Ovary (tissue), 9 donors: ENCODE data around the gene CT47B1. TPM values are rescaled to one million over a fixed set of nuclear protein-coding genes. Genes with fewer than 3 reads are reported as not detected.

Source experiments
- DNase-seq, 5 donors: peaks; one replicate each; pipeline ENCODE4 v3.0.0-alpha.2; 2019 to 2020
- H3K27ac ChIP-seq, 2 donors: fragments of 200-600 bp; one replicate each; pipeline versions ENCODE4 v1.5.1 to v1.8.0; 2019 to 2022
- H3K27me3 ChIP-seq: fragments of 200-600 bp; one replicate; pipeline ENCODE4 v1.8.0; 2022
- H3K36me3 ChIP-seq: fragments of 200-600 bp; sonication (generic); one replicate; pipeline ENCODE4 v1.5.1; 2019
- H3K4me1 ChIP-seq: one replicate; pipeline ENCODE4 v1.8.1; 2013; ENCODE audit warnings: mild to moderate bottlenecking, moderate library complexity; ENCODE audit not compliant: insufficient read depth
- H3K4me3 ChIP-seq: fragments of 200-600 bp; sonication (generic); one replicate; pipeline ENCODE4 v1.5.1; 2017
- H3K9me3 ChIP-seq, 2 donors: fragments of 200-600 bp in 1 of 2; sonication (generic) in 1 of 2; one replicate each; pipeline versions ENCODE4 v1.5.1 to v1.8.1; 2013 to 2019; ENCODE audit warnings: mild to moderate bottlenecking in 1 of 2, moderate library complexity in 1 of 2
- CTCF ChIP-seq, 3 donors: fragments of 450-650 bp in 2 of 3; fragments of 200-600 bp in 1 of 3; IDR thresholded peaks; one replicate each; pipeline versions ENCODE4 v1.5.1 to v1.8.0; 2016 to 2022; ENCODE audit warnings: antibody characterized with exemption in 3 of 3, mild to moderate bottlenecking in 1 of 3
- EP300 ChIP-seq: sonication (generic); formaldehyde crosslinking; IDR thresholded peaks from one replicate; pipeline ENCODE4 v1.6.1; 2017; ENCODE audit warnings: antibody characterized with exemption
- POLR2A ChIP-seq: fragments of 450-650 bp; IDR thresholded peaks from one replicate; pipeline ENCODE4 v1.6.1; 2017; ENCODE audit warnings: antibody characterized with exemption, mild to moderate bottlenecking, moderate library complexity
- WGBS, 3 donors: extraction: QIAGEN DNeasy Blood & Tissue Kit in 1 of 3; methylation state at CpG; one replicate each; pipeline versions ENCODE4 v1.1.5 to v1.1.7; 2013 to 2017; 5-methylcytosine and 5-hydroxymethylcytosine counted together
- intact Hi-C, 4 donors: fragments of 100-400 bp; cut with DNase I; formaldehyde crosslinking; loops; one replicate each; pipeline versions ENCODE4 v1.11.0 to v1.15.1; 2022 to 2023
- polyA plus RNA-seq, 2 donors: library from polyadenylated mRNA; stranded (reverse); fragments of 200-250 nt in 1 of 2; fragments of 350-450 nt in 1 of 2; fragmentation: Illumina TruSeq in 1 of 2; extraction: RNeasy Lipid Tissue Mini Kit (QIAGEN cat#74804) in 1 of 2; gene quantifications; one replicate each; pipeline ENCODE4 v1.2.3, GENCODE V29; 2013 to 2014
- small RNA-seq: library from RNA; depleted of rRNA; stranded (forward); fragments of <200 nt; gene quantifications from one replicate; pipeline ENCODE3, GENCODE V24; 2016
- total RNA-seq, 7 donors: library from RNA; depleted of rRNA in 2 of 7; stranded (reverse); fragments of >200 nt in 2 of 7; fragmentation: NEBNext Ultra II Directional in 3 of 7; extraction: Animal tissue kit (Norgen Biotek cat#: 25700) in 3 of 7; gene quantifications; one replicate each; pipeline versions ENCODE4 v1.1.0 to v1.2.4, GENCODE V29; 2016 to 2023
- donor health status: DM: no; HTN: no; CAD: no; lungs with moderate emphysema.
- donor health status: DM: no; HTN: no; CAD: no.
- donor health status: Bipolar disorder and iron deficiency.
- donor health status: DM: yes; HTN: yes; CAD: no.
- donor health status: DM: no; HTN: no; CAD: no.
- donor health status: DM: yes; HTN: yes; CAD: no.

Gene CT47B1
- total and polyA plus RNA-seq, 9 donors: not detected

GRCh38 chrX:120825146-120825545 is 50.5 kb downstream of the CT47B1 start:
- Histone ChIP-seq H3K4me3 (no peak overlapping the region), H3K27ac (no peak overlapping the region), H3K36me3 (no peaks in the 10 kb centered on the region), H3K27me3 (no peaks in the 10 kb centered on the region), H3K9me3 (no peaks in the 10 kb centered on the region), H3K4me1 (no peaks in the 10 kb centered on the region)
- no peak for DNase-seq
- TF ChIP-seq POLR2A: no peak
- no peak for TF ChIP-seq CTCF (IDR thresholded peaks at IDR 0.05)
- no peak for TF ChIP-seq EP300
- intact Hi-C loops: no loop called here
- 39 to 45% (median 44%) methylated on average over 2 of the region's 2 CpGs for WGBS, 3 donors

GRCh38 chrX:120824021-120824420 is 51.6 kb downstream of the CT47B1 start:
- H3K4me1 ChIP-seq: no peaks in the 10 kb centered on the region
- H3K27ac ChIP-seq: no peak overlapping the region
- no peaks in the 10 kb centered on the region for H3K36me3 ChIP-seq
- H3K27me3 ChIP-seq: no peaks in the 10 kb centered on the region
- no peak for TF ChIP-seq CTCF (IDR thresholded peaks at IDR 0.05)
- no peak for TF ChIP-seq POLR2A
- TF ChIP-seq EP300: no peak
- H3K4me3 ChIP-seq: no peak overlapping the region
- no peaks in the 10 kb centered on the region for H3K9me3 ChIP-seq
- intact Hi-C loops: no loop called here
- 61 to 78% (median 76%) methylated on average over 1 of the region's 1 CpG for WGBS, 3 donors
- DNase-seq: no peak

GRCh38 chrX:120823556-120823955 is 52.1 kb downstream of the CT47B1 start:
- Histone ChIP-seq H3K36me3 (no peaks in the 10 kb centered on the region), H3K27ac (no peak overlapping the region), H3K4me1 (no peaks in the 10 kb centered on the region), H3K9me3 (no peaks in the 10 kb centered on the region), H3K4me3 (no peak overlapping the region), H3K27me3 (no peaks in the 10 kb centered on the region)
- intact Hi-C loops: no loop called here
- TF ChIP-seq EP300: no peak
- no peak for DNase-seq

Small RNAs within 50 kb of the gene (small RNA-seq; reads per million reads assigned to genes)
- gene AC008162.1: not detected

Other genes with a start within 250 kb of the CT47B1 start
- 10 to 100 TPM; 11.4 to 28.0 (median 15.5) TPM for gene C1GALT1C1, start 245.8 kb downstream of the CT47B1 start, total RNA-seq
- 10 to 100 TPM; 12.4 to 31.6 TPM for gene C1GALT1C1, start 245.8 kb downstream of the CT47B1 start, polyA plus RNA-seq
- gene CT47A11, start 61.3 kb upstream of the CT47B1 start, total RNA-seq: not detected
- not detected for gene CT47A11, start 61.3 kb upstream of the CT47B1 start, polyA plus RNA-seq
- not detected for gene CT47A10, start 66.2 kb upstream of the CT47B1 start, total RNA-seq
- not detected for gene CT47A10, start 66.2 kb upstream of the CT47B1 start, polyA plus RNA-seq
- gene CT47A9, start 71.0 kb upstream of the CT47B1 start, total RNA-seq: not detected
- not detected for gene CT47A9, start 71.0 kb upstream of the CT47B1 start, polyA plus RNA-seq
- not detected for gene CT47A8, start 75.9 kb upstream of the CT47B1 start, total RNA-seq
- gene CT47A8, start 75.9 kb upstream of the CT47B1 start, polyA plus RNA-seq: not detected
- gene CT47A7, start 80.7 kb upstream of the CT47B1 start, total RNA-seq: not detected
- gene CT47A7, start 80.7 kb upstream of the CT47B1 start, polyA plus RNA-seq: not detected
- not detected for gene CT47A6, start 85.6 kb upstream of the CT47B1 start, total RNA-seq
- not detected for gene CT47A6, start 85.6 kb upstream of the CT47B1 start, polyA plus RNA-seq
- not detected for gene CT47A5, start 90.5 kb upstream of the CT47B1 start, total RNA-seq
- not detected for gene CT47A5, start 90.5 kb upstream of the CT47B1 start, polyA plus RNA-seq
- not detected for gene CT47A4, start 95.3 kb upstream of the CT47B1 start, total RNA-seq
- gene CT47A4, start 95.3 kb upstream of the CT47B1 start, polyA plus RNA-seq: not detected
- not detected for gene CT47A3, start 100.2 kb upstream of the CT47B1 start, total RNA-seq
- gene CT47A3, start 100.2 kb upstream of the CT47B1 start, polyA plus RNA-seq: not detected
- not detected for gene CT47A2, start 105.1 kb upstream of the CT47B1 start, total RNA-seq
- gene CT47A2, start 105.1 kb upstream of the CT47B1 start, polyA plus RNA-seq: not detected
- not detected for gene CT47A1, start 109.9 kb upstream of the CT47B1 start, total RNA-seq
- gene CT47A1, start 109.9 kb upstream of the CT47B1 start, polyA plus RNA-seq: not detected
- 1 to 10 TPM in 1 of 7 donors, under 1 TPM in 6; 0.43 to 1.4 (median 0.60) TPM for gene GLUD2, start 171.7 kb upstream of the CT47B1 start, total RNA-seq
- under 1 TPM; 0.22 to 0.83 TPM for gene GLUD2, start 171.7 kb upstream of the CT47B1 start, polyA plus RNA-seq